Choroid plexus epithelial cell (primary cell): Measurements from ENCODE around the gene MTHFD1L.

Experiments
- DNase-seq: peaks from one replicate; pipeline ENCODE4 v3.0.0-alpha.2; 2010; ENCODE audit warnings: low read depth
- H3K4me3 ChIP-seq: 2 replicates; pipeline ENCODE4 v1.5.1; 2011; ENCODE audit warnings: low read depth, mild to moderate bottlenecking, control low read depth, low read length, moderate library complexity
- CTCF ChIP-seq: conservative IDR thresholded peaks from 2 replicates; pipeline ENCODE4 v1.5.1; 2011; ENCODE audit warnings: low read depth, mild to moderate bottlenecking, control low read depth, inconsistent platforms, low read length, moderate library complexity

The MTHFD1L gene

GRCh38 chr6:151051164-151051563 is 185.7 kb downstream of the MTHFD1L start:
- H3K4me3 ChIP-seq = no peak overlapping the region
- no peak for TF ChIP-seq CTCF

GRCh38 chr6:151052021-151052646 is 186.6 kb downstream of the MTHFD1L start:
- no peak for TF ChIP-seq CTCF
- no peak for DNase-seq
- H3K4me3 ChIP-seq = no peak overlapping the region

More at GRCh38 chr6:151051164-151051563, 185.7 kb downstream of the MTHFD1L start:
- no peak for DNase-seq

GRCh38 chr6:151054306-151054705 is 188.8 kb downstream of the MTHFD1L start:
- peak; percentile 90 for DNase-seq
- TF ChIP-seq CTCF = no peak
- peak overlapping the region; percentile 5 for H3K4me3 ChIP-seq

GRCh38 chr6:151056230-151056907 is 190.9 kb downstream of the MTHFD1L start:
- no peak overlapping the region for H3K4me3 ChIP-seq
- no peak for DNase-seq
- TF ChIP-seq CTCF = no peak

- H3K4me3 ChIP-seq = no peak overlapping the region
- TF ChIP-seq CTCF = no peak
- no peak for DNase-seq
Observed at GRCh38 chr6:151057061-151057460, 191.6 kb downstream of the MTHFD1L start.

GRCh38 chr6:151058021-151058733 is 192.7 kb downstream of the MTHFD1L start:
- TF ChIP-seq CTCF = no peak
- peak; percentile 38 for DNase-seq

More at GRCh38 chr6:151058021-151058733, 192.7 kb downstream of the MTHFD1L start:
- H3K4me3 ChIP-seq = no peak overlapping the region
